Osteocyte (in vitro differentiated cells): Measurements from ENCODE around the gene RBP3. TPM values are rescaled to one million over a fixed set of nuclear protein-coding genes. Genes with fewer than 3 reads are reported as not detected.
A peak's percentile ranks its signal among the peaks of the same experiment; 100 is the strongest.

Experiments used
- DNase-seq: peaks from one replicate; pipeline ENCODE4 v3.0.0; 2021; ENCODE audit warnings: mixed read lengths; ENCODE audit not compliant: unreplicated experiment; ENCODE audit errors: extremely low spot score
- H3K27ac Mint-ChIP-seq: one replicate; pipeline ENCODE4 v1.8.0; 2021; ENCODE audit warnings: mild to moderate bottlenecking, mixed read lengths; ENCODE audit not compliant: unreplicated experiment
- H3K27me3 Mint-ChIP-seq: one replicate; pipeline ENCODE4 v1.8.0; 2021; ENCODE audit warnings: mixed read lengths; ENCODE audit not compliant: unreplicated experiment
- H3K36me3 Mint-ChIP-seq: one replicate; pipeline ENCODE4 v1.8.0; 2021; ENCODE audit warnings: mixed read lengths; ENCODE audit not compliant: unreplicated experiment
- H3K4me1 Mint-ChIP-seq: one replicate; pipeline ENCODE4 v1.8.0; 2021; ENCODE audit warnings: mixed read lengths; ENCODE audit not compliant: unreplicated experiment
- H3K4me3 Mint-ChIP-seq: one replicate; pipeline ENCODE4 v1.8.0; 2021; ENCODE audit warnings: mild to moderate bottlenecking, moderate library complexity, mixed read lengths; ENCODE audit not compliant: unreplicated experiment
- H3K9me3 Mint-ChIP-seq: one replicate; pipeline ENCODE4 v1.8.0; 2021; ENCODE audit warnings: mixed read lengths; ENCODE audit not compliant: unreplicated experiment
- CTCF ChIP-seq: fragments of 200-600 bp; sonication (generic); IDR thresholded peaks from 2 replicates; pipeline ENCODE4 v1.5.0; 2021; ENCODE audit warnings: antibody characterized with exemption, mild to moderate bottlenecking, moderate library complexity
- total RNA-seq: library from RNA; stranded (reverse); gene quantifications from 2 replicates; pipeline ENCODE4 v1.2.1, GENCODE V29; 2021

The RBP3 gene
- total RNA-seq, 1 donor from 2014 or later, result not detected

- peaks cover 18% of the 10 kb centered on the region for H3K4me1 Mint-ChIP-seq
- no peak for TF ChIP-seq CTCF
- DNase-seq, result peak; percentile 82
- H3K4me3 Mint-ChIP-seq, result no peak overlapping the region
- H3K27ac Mint-ChIP-seq, result no peak overlapping the region
- no peaks in the 10 kb centered on the region for H3K36me3 Mint-ChIP-seq
- H3K27me3 Mint-ChIP-seq, result no peaks in the 10 kb centered on the region
- H3K9me3 Mint-ChIP-seq, result no peaks in the 10 kb centered on the region
These were observed 20.4 kb downstream of the RBP3 start for GRCh38 chr10:47368431-47369180.

DNA sequence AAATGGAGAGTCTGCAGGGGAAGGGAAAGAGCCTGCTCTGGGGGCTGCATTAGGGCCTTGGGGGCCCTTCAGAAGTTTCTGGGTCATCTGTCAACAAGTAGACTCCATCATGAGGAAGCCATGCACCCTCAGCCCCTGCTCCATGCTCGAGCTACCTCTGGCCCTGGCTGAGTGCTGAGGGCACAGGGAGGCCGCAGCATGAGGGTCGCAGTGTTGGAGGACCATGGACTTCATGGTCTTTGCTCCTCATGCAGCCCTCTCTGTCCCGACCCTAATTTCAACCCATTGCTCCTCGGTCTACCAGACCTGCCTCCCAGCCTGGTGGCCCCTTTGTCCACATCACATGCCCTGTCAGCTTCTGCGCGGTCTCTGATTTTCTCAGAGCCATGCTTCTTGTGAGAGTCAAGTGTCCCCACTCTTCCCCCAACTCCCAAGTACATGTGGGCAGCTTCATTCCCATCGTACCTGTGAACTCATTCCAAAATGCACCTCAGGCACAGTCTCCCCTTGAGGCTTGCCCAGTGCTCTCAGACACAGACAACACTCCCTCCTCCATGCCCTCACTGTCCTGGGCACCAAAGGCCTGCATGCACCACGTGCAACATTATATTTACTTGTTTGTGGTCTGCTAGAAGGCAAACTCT lies 21.2 kb downstream of the RBP3 start:
- Mint-ChIP-seq H3K4me1 (peaks cover 18% of the 10 kb centered on the region), H3K9me3 (no peaks in the 10 kb centered on the region), H3K4me3 (no peak overlapping the region), H3K27ac (no peak overlapping the region), H3K27me3 (no peaks in the 10 kb centered on the region), H3K36me3 (no peaks in the 10 kb centered on the region)
- TF ChIP-seq CTCF, result no peak
- DNase-seq, result peak; percentile 60

DNA sequence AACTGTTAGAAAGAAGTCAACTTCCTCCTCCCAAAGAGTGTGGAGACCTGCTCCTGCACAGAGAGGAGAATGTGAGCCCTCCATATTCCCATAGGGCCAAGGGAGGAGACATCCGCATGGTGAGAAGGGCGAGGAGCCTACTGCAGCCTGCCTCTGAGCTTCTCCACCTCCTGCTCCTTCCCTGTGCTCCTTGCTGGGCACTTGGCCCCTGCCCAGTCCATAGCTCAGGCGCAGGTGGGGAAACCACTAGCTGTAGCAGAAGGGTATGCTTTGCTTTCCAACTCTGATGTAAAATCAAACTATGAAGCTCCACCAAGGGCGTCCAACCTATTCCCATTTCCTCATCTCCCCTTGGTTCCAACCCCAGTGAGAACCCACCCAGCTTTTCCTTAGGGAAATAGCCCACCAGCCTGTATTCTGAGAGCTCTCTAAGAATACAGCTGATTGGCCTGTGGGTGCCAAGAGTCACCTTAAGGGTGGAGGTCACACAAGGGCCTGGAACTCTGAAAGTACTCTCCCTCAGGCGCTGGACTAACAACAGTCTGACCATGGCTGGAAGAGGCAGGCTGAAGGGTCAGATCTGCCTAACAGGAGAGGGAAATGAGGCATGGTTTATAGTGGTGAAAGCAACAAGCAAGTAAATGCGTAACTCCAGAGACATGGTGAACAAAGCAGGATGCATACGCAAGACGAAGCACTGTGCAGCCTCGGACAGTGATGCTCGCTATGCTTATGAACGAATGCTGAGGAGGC lies 22.0 kb downstream of the RBP3 start:
- no peaks in the 10 kb centered on the region for H3K9me3 Mint-ChIP-seq
- no peak for TF ChIP-seq CTCF
- no peaks in the 10 kb centered on the region for H3K27me3 Mint-ChIP-seq
- H3K4me3 Mint-ChIP-seq, result no peak overlapping the region
- H3K27ac Mint-ChIP-seq, result no peak overlapping the region
- DNase-seq, result peak; percentile 60
- H3K36me3 Mint-ChIP-seq, result no peaks in the 10 kb centered on the region
- peaks cover 21% of the 10 kb centered on the region for H3K4me1 Mint-ChIP-seq

DNA sequence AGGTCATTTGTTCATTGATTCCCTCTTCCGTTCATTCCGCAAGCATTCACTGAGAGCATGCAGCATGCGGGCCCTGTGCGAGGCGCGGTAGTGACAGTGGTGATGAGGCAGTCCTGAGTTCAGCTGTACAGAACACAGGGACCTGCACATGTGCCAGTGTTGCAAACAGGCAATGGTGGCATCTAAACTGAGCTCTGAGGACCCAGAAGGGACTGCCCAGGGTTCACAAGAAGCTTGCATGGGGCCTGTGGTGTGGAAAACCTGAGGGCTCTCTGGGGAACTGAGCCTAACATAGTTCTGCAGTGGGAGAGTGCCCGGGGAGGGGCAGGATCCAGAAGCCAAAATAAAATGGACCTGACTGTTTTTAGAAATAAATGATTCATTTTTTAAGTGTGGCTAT lies 22.7 kb downstream of the RBP3 start:
- peaks cover 22% of the 10 kb centered on the region for H3K4me1 Mint-ChIP-seq
- no peak overlapping the region for H3K4me3 Mint-ChIP-seq
- H3K36me3 Mint-ChIP-seq, result no peaks in the 10 kb centered on the region
- no peak for TF ChIP-seq CTCF
- H3K27ac Mint-ChIP-seq, result no peak overlapping the region
- H3K27me3 Mint-ChIP-seq, result no peaks in the 10 kb centered on the region
- no peaks in the 10 kb centered on the region for H3K9me3 Mint-ChIP-seq
- peak; percentile 54 for DNase-seq
